Fibroblast of villous mesenchyme (primary cell): ENCODE measurements around the gene SYT6. TPM values are rescaled to one million over a fixed set of nuclear protein-coding genes. Genes with fewer than 3 reads are reported as not detected.

ENCODE experiments used
- DNase-seq: peaks from one replicate; pipeline ENCODE4 v3.0.0-alpha.2; 2010; ENCODE audit warnings: low read depth
- H3K4me3 ChIP-seq: 2 replicates; pipeline ENCODE4 v1.5.1; 2011; ENCODE audit warnings: low read depth, mild to moderate bottlenecking, low read length
- total RNA-seq: library from RNA; depleted of rRNA; stranded (reverse); fragments of >200 nt; gene quantifications from 2 replicates; pipeline ENCODE4 v1.2.3, GENCODE V29; 2012
- TF ChIP-seq, protein P1 (sequence below): IDR thresholded peaks from 2 replicates; pipeline ENCODE4 v1.5.1; 2012; ENCODE audit warnings: low read depth, mild to moderate bottlenecking, low read length; ENCODE audit not compliant: insufficient read depth

The SYT6 gene
- total RNA-seq, 1 donor = not detected

DNA sequence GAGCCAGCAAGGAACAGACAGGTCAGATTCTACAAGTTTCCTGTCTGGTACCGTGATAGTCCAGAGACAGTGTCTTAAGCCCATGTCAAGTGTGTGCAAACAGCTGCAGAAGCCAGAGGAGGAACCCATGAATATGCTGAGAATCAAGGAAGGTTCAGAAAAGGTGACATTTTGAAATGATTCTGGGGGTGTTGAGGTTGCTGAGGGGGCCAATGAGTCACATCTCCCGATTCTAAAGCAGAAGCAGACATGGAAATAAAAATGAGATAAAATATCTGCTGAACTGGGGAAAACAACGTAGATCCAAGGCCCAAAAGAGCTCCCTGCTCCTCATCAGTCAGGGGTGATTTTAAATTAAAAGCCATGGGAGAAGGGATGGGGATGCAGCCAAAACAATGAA lies 15.8 kb upstream of the SYT6 start:
- no peak for DNase-seq
- TF ChIP-seq, protein P1, sequence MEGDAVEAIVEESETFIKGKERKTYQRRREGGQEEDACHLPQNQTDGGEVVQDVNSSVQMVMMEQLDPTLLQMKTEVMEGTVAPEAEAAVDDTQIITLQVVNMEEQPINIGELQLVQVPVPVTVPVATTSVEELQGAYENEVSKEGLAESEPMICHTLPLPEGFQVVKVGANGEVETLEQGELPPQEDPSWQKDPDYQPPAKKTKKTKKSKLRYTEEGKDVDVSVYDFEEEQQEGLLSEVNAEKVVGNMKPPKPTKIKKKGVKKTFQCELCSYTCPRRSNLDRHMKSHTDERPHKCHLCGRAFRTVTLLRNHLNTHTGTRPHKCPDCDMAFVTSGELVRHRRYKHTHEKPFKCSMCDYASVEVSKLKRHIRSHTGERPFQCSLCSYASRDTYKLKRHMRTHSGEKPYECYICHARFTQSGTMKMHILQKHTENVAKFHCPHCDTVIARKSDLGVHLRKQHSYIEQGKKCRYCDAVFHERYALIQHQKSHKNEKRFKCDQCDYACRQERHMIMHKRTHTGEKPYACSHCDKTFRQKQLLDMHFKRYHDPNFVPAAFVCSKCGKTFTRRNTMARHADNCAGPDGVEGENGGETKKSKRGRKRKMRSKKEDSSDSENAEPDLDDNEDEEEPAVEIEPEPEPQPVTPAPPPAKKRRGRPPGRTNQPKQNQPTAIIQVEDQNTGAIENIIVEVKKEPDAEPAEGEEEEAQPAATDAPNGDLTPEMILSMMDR = no peak
- no peak overlapping the region for H3K4me3 ChIP-seq

DNA sequence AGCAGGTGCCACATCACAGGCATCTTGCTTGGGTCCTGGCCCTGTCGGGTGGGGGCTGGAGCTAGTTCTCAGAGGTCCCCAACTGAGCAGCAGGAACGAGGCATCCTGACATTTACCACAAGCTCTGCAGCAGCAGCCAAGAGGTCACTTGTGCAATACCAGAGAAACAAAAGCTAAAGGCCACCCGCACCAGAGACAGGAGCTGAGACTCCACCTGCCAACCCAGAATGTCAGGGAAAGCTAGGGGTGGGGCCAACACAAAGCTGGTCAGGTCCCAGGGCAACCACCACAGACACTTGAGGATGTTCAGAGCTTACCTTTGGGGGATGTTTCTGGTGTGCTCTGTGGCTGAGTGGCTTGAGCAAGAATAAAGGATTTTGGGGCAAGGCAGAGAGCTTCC lies 13.6 kb upstream of the SYT6 start:
- TF ChIP-seq, protein P1 = no peak
- no peak for DNase-seq
- H3K4me3 ChIP-seq = no peak overlapping the region

DNA sequence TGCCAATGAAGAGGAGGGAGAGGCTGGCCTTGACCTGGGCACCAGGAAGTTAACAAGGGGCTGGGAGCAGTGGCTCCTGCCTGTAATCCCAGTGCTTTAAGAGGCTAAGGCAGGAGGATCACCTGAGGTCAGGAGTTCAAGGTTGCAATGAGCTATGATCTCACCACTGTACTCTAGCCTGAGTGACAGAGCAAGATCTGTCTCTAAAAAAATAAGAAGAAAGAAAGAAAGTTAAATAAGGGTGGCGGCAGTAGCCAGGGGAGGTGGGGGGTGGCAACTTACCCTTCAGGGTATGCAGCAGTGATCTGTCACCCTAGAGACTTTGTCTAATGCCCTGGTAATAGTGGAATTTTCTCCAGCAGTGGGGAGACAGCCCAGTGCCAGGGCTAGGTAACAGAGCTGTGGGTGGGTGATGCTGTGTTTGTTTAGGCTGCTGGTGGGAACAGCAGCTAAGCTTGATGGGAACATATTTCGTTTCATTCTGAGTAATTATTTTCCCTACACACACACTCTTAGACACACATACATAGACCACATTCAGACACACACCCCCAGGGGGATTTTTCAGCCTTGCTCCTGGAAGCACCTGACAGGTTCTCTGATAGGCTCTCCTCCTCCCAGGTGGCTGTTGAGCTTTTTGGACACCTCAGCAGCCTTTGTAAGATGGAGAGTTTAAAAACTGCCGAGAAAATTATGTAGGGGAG lies 11.3 kb upstream of the SYT6 start:
- TF ChIP-seq, protein P1 = no peak
- no peak for DNase-seq
- H3K4me3 ChIP-seq = no peak overlapping the region

DNA sequence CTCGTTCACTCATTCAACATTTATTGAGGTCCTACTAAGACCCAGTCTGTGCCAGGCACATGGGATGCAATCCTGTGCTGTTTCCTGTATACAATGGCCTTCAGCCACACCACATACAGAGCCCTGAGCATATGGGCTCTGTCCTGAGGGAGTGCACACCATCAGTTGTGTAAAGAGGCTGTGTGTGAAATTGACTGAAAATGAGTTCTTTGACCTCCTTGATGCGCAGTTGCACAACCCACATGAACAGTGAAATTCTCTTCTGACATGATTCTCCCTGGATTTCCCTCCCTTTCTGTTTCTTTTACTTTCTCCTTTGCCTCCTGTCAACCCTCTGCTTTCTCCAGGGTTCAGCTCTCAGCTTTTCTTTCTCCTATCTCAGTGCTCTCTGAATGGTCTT lies 6.3 kb upstream of the SYT6 start:
- H3K4me3 ChIP-seq = no peak overlapping the region
- no peak for DNase-seq
- TF ChIP-seq, protein P1 = no peak

DNA sequence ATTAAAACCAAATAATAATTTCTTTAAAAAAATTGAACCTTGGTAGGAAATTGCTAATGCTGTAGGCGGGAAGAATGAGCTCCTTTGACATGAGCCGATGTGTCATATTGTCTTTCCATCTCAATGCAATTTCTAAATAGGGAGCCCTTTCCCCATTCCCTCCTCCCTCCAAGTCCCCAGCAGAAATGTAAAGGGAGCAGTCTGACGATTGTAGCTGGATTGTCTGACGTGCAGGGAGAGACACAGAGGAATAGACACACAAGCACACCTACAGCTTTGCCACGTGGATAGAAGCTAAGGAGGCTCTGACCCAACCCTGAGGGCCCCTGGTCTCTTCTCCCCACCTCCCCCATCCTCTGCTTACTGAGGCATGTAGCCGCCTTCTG lies 3.6 kb upstream of the SYT6 start:
- TF ChIP-seq, protein P1 = no peak
- no peak overlapping the region for H3K4me3 ChIP-seq
- DNase-seq = no peak

DNA sequence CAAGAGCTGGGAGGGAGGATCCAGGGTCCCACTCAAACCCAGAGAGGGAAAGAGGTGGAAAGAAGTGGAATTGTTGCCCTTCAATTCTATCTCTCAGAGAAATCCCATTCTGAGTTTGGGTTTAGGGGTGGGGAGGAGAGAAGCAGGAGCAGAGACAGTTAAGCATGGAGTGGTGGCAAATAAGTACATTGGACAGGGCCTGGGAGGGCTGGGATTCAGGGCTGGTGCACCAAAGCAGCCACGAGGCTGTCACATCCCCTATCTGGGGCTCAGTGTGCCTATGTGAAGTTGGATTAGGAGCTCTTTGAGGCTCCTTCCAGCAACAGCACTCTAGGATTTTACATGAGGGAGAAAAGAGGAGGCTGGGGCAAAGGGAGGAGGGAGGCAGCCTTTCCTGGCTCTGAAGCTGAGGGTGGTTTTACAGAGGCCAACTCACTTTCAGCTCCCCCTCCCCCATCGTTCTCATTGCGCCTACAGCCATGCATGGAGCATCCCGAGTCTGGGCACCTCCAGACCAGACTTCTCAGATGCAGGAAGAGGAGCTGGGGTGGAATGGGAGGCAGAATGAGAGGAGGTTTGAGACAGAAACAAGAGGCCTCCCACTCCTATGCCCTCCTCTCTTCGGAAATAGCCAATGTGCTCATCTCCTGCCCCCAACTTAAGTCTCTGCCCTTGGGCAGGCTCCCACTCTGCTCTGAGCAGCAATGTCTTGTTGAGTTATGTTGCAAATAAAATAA lies 3.0 kb upstream of the SYT6 start:
- no peak for DNase-seq
- TF ChIP-seq, protein P1 = no peak
- H3K4me3 ChIP-seq = no peak overlapping the region

DNA sequence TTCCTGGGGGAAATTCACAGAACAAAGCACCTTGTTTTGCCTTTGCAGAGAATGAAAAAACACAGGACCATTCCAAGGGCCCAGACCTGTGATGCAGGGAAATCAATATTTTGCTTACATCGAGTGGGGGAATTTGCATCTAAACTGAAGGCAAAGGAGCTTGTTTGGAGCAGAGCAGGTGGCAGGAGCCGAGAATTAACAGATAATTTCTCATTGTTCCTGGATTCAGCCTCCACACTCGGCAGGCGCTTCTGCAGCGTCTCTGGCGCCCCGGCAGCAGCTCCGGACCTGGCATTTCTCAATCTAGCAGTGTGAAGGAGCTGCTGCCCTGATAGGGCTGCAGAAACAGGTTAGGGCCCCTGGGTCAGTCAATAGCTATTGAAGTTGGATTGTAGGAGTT lies 2.0 kb upstream of the SYT6 start:
- DNase-seq = no peak
- TF ChIP-seq, protein P1 = no peak
- H3K4me3 ChIP-seq = no peak overlapping the region
